RPMI8226 (cell line): ENCODE results near the gene EPRS1.
"Not testable (repeated sequence)": the region's sequence is repeated elsewhere in the genome, so short reads cannot be mapped to it uniquely, and the experiment has no call there.

Experiments
- DNase-seq: peaks from one replicate; pipeline ENCODE4 v3.0.0-alpha.2; 2015

EPRS1 gene

GRCh38 chr1:220037810-220038209, 8.5 kb downstream of the EPRS1 start:
- not testable (repeated sequence) for DNase-seq

GRCh38 chr1:220032911-220033310, 13.4 kb downstream of the EPRS1 start:
- no peak for DNase-seq

DNA sequence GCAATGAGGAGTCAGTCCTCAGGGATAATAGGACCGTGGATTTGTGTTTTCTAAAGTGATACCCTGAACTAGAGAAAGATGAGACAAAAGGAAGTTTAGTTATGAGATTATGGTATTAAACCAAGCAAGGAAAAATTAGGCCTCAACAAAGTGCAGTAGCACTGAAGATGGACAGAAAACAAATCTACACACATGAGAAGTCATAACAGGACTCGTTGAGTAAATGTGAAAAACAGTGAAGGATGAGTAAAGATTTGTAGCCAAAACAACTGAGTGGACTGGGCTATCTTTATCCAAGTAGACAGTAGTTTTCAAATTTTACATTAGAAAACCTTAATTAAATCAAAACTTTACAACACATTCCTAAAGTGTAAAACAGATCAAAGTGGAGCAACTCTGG, 15.0 kb downstream of the EPRS1 start:
- DNase-seq, result no peak

- DNase-seq, result no peak
Observed at GRCh38 chr1:220028346-220028895, 17.9 kb downstream of the EPRS1 start.

- DNase-seq, result no peak
Observed at GRCh38 chr1:220019071-220019470, 27.2 kb downstream of the EPRS1 start.

- DNase-seq, result peak; percentile 36
Observed at GRCh38 chr1:220013497-220013896, 32.8 kb downstream of the EPRS1 start.

DNA sequence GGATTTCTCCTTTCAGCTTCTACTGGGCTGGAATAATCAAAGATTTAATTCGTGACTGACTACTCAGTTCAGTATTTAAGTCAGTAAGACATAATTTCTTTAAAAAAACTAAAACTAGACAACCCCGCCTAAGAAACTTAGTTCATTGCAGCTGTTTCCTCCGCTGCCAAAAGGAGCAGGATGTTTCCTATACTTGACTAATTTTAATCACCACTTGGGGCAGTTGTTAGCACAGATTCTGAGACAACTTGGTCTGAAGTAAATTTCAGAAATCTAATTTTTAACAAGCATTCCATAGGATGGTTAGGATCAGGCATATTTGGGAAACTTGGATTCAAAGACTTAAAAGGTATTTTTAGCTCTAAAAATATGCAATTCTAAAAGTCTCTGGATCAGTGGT, 34.0 kb downstream of the EPRS1 start:
- no peak for DNase-seq

DNA sequence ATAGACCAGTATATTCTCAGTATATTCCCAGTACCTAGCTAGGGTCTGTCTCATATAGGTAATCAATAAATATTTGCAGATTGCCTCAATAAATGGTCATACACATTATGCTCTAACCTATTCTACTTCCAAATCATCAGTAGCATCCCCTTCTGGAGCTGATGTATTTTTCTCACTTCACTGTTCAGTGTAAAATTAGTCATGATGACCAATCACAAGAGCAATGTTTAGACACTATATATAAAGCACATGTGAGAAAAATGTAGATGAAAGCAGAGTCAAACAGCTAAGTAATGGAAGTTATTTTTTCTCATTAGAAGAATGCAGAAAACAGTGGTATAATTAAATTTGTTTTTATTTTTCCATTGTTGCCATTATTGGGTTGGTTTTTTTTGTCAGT, 34.7 kb downstream of the EPRS1 start:
- DNase-seq, result no peak

- DNase-seq, result no peak
Observed at GRCh38 chr1:220007438-220007837, 38.9 kb downstream of the EPRS1 start.

DNA sequence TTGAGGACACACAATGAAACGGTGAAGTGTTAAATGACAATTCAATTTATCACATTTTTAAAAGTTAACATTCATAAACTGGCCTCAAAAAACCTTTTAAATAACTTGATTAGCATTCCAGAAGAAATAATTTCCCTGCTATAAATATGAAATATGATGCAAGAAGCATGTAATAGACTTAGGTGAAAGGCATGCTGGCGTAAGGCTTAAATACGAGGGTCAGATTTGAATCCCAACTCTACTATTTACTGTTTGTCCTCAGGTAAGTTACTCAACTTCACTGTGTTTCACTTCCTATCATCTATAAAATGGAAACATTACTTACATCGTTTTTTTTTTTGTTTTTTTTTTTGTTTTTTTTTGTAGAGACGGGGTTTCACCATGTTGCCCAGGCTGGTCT, 40.8 kb downstream of the EPRS1 start:
- DNase-seq, result no peak

DNA sequence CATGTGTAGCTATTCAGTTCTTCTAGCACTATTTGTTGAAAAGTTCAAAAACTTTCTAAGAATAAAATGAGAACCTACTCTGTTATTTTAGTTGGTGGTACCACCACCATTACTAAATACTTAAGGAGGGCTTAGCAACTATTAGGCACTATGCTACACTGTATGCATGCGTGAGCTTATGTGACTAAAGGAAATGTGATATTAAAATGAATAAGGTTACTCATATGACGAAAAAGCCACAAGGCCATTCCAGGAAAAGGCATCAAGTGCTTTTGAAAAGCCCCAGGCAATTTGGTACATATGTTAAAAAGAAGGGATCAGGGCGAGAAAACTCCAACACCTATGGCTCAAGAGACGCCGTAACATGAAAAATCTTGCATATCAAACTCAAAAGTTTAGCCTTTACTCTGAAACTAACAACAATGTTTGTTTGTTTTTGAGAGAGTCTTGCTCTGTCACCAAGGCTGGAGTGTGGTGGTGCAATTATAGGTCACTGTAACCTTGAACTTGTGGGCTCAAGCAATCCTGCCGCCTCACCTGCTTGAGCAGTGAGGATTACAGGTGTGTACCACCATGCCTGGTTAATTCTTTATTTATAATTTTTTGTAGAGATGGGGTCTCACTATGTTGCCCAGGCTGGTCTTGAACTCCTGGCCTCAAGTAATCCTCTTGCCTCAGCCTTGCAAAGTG, 42.5 kb downstream of the EPRS1 start:
- no peak for DNase-seq

DNA sequence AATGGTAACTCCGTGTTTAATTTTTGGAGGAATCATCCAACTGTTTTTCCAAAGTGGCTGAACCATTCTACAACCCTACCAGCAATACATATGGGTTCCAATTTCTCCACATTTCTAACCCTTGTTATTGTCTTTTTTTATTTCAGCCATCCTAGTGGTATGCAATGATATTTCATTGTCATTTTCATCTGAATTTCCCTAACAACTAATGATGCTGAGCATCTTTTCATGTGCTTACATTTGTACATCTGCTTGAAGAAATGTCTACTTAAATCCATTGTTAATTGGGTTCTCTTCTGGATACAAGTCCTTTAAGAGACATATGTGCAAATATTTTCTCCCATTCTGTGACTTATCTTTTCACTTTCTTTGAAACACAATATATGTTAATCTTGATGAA, 43.3 kb downstream of the EPRS1 start:
- DNase-seq, result no peak

DNA sequence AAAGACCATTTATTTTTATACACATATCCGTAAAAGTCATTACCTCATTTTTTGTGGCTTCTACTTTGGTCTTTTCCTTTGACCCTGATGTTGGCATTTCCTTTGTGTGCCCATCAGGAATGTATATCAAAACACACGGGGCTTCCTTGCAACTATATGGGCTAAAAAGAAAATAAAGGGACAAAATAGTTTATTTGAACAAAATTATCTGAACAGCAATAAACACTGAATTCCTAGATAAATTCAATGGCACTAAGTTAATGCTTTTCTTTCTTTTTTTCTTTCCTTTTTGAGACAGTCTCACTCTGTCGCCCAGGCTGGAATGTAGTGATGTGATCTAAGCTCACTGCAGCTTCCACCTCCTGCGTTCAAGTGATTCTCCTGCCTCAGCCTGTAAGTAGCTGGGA, 45.2 kb downstream of the EPRS1 start:
- DNase-seq, result no peak

GRCh38 chr1:219999821-220000220, 46.5 kb downstream of the EPRS1 start:
- DNase-seq, result no peak
